H9 (cell line): Measurements from ENCODE around the gene ADGRL3. TPM values are rescaled to one million over a fixed set of nuclear protein-coding genes. Genes with fewer than 3 reads are reported as not detected.

Experiments
- DNase-seq: peaks from one replicate; pipeline ENCODE4 v3.0.0-alpha.2; 2017
- H2AFZ ChIP-seq: one replicate; pipeline ENCODE4 v1.6.1; 2013; ENCODE audit warnings: mild to moderate bottlenecking, low read length, control low read depth, moderate library complexity
- H2AK5ac ChIP-seq: 2 replicates; pipeline ENCODE4 v1.6.1; 2013; ENCODE audit warnings: low read length, control low read depth, mixed read lengths; ENCODE audit not compliant: insufficient read length
- H2BK120ac ChIP-seq: one replicate; pipeline ENCODE4 v1.6.1; 2013; ENCODE audit warnings: low read depth, mild to moderate bottlenecking, low read length, control low read depth, inconsistent platforms; ENCODE audit not compliant: poor library complexity, severe bottlenecking
- H2BK12ac ChIP-seq: 2 replicates; pipeline ENCODE4 v1.6.1; 2013; ENCODE audit warnings: low read length, control low read depth, mixed read lengths, low read depth; ENCODE audit not compliant: insufficient read length
- H2BK15ac ChIP-seq: 2 replicates; pipeline ENCODE4 v1.6.1; 2013; ENCODE audit warnings: low read depth, low read length, control low read depth
- H2BK20ac ChIP-seq: one replicate; pipeline ENCODE4 v1.6.1; 2013; ENCODE audit warnings: low read depth, mild to moderate bottlenecking, low read length, control low read depth, inconsistent platforms; ENCODE audit not compliant: poor library complexity, severe bottlenecking
- H2BK5ac ChIP-seq: 2 replicates; pipeline ENCODE4 v1.6.1; 2013; ENCODE audit warnings: low read length, control low read depth, mixed read lengths; ENCODE audit not compliant: insufficient read length
- H3K14ac ChIP-seq: 2 replicates; pipeline ENCODE4 v1.6.1; 2013; ENCODE audit warnings: low read length, control low read depth; ENCODE audit not compliant: insufficient read depth
- H3K18ac ChIP-seq: 2 replicates; pipeline ENCODE4 v1.6.1; 2013; ENCODE audit warnings: low read depth, mild to moderate bottlenecking, mixed read lengths, low read length, control low read depth; ENCODE audit not compliant: insufficient read length
- H3K23ac ChIP-seq: 2 replicates; pipeline ENCODE4 v1.6.1; 2013; ENCODE audit warnings: low read length, control low read depth, mixed read lengths, low read depth; ENCODE audit not compliant: insufficient read length
- H3K23me2 ChIP-seq: 2 replicates; pipeline ENCODE4 v1.6.1; 2013; ENCODE audit warnings: low read depth, mild to moderate bottlenecking, mixed read lengths, low read length, control low read depth; ENCODE audit not compliant: insufficient read length, poor library complexity, severe bottlenecking
- H3K27ac ChIP-seq: 2 replicates; pipeline ENCODE4 v1.5.1; 2013; ENCODE audit warnings: low read length, control low read depth, mixed read lengths, low read depth; ENCODE audit not compliant: insufficient read length
- H3K27me3 ChIP-seq: 2 replicates; pipeline ENCODE4 v1.6.1; 2013; ENCODE audit warnings: low read length, control low read depth, inconsistent platforms; ENCODE audit not compliant: insufficient read depth
- H3K4ac ChIP-seq: 2 replicates; pipeline ENCODE4 v1.6.1; 2013; ENCODE audit warnings: low read depth, mild to moderate bottlenecking, control low read depth, inconsistent platforms, low read length, moderate library complexity
- H3K4me1 ChIP-seq: 2 replicates; pipeline ENCODE4 v1.6.1; 2013; ENCODE audit warnings: low read length, control low read depth, inconsistent platforms; ENCODE audit not compliant: insufficient read depth
- H3K4me2 ChIP-seq: 2 replicates; pipeline ENCODE4 v1.6.1; 2013; ENCODE audit warnings: low read length, control low read depth, mixed read lengths; ENCODE audit not compliant: insufficient read length, insufficient read depth
- H3K56ac ChIP-seq: 2 replicates; pipeline ENCODE4 v1.6.1; 2013; ENCODE audit warnings: low read depth, mild to moderate bottlenecking, mixed read lengths, low read length, control low read depth; ENCODE audit not compliant: insufficient read length
- H3K79me1 ChIP-seq: 2 replicates; pipeline ENCODE4 v1.6.1; 2013; ENCODE audit warnings: low read depth, mild to moderate bottlenecking, moderate library complexity, low read length, control low read depth, inconsistent platforms; ENCODE audit not compliant: insufficient read depth, poor library complexity, severe bottlenecking
- H3K79me2 ChIP-seq: 2 replicates; pipeline ENCODE4 v1.6.1; 2013; ENCODE audit warnings: low read length, control low read depth, inconsistent platforms; ENCODE audit not compliant: insufficient read depth
- H3K9ac ChIP-seq: 2 replicates; pipeline ENCODE4 v1.6.1; 2013; ENCODE audit warnings: low read length, control low read depth, mixed read lengths; ENCODE audit not compliant: insufficient read length; ENCODE audit errors: extremely low read depth
- H3K9me3 ChIP-seq: one replicate; pipeline ENCODE4 v1.6.1; 2013; ENCODE audit warnings: low read depth, low read length, inconsistent platforms; ENCODE audit not compliant: control insufficient read depth
- H3T11ph ChIP-seq: one replicate; pipeline ENCODE4 v1.6.1; 2013; ENCODE audit warnings: mild to moderate bottlenecking, low read length, control low read depth, inconsistent platforms
- H4K20me1 ChIP-seq: one replicate; pipeline ENCODE4 v1.6.1; 2013; ENCODE audit not compliant: control insufficient read depth, insufficient read length, insufficient read depth
- H4K5ac ChIP-seq: 2 replicates; pipeline ENCODE4 v1.6.1; 2013; ENCODE audit warnings: low read depth, mild to moderate bottlenecking, mixed read lengths, low read length, control low read depth; ENCODE audit not compliant: insufficient read length
- H4K8ac ChIP-seq: replicated peaks from 2 replicates; pipeline ENCODE4 v1.6.1; 2013; ENCODE audit warnings: low read length, control low read depth, mixed read lengths, low read depth; ENCODE audit not compliant: insufficient read length
- H4K91ac ChIP-seq: 2 replicates; pipeline ENCODE4 v1.6.1; 2013; ENCODE audit warnings: low read depth, mild to moderate bottlenecking, moderate library complexity, mixed read lengths, low read length, control low read depth; ENCODE audit not compliant: insufficient read length
- H3K27ac Mint-ChIP-seq, 3 experiments: 2 replicates in 2 of 3; 3 replicates in 1 of 3; pipeline ENCODE4 v1.8.0; 2020 to 2021; ENCODE audit warnings: mixed read lengths in 3 of 3, mild to moderate bottlenecking in 1 of 3, moderate library complexity in 1 of 3
- H3K27me3 Mint-ChIP-seq: 2 replicates; pipeline ENCODE4 v1.8.0; 2021; ENCODE audit warnings: low read depth, mild to moderate bottlenecking, moderate library complexity, mixed read lengths
- H3K36me3 Mint-ChIP-seq, 3 experiments: 2 replicates in 2 of 3; 3 replicates in 1 of 3; pipeline ENCODE4 v1.8.0; 2020 to 2021; ENCODE audit warnings: low read depth in 3 of 3, mixed read lengths in 3 of 3; ENCODE audit not compliant: insufficient read depth in 1 of 3
- H3K4me1 Mint-ChIP-seq, 2 experiments: 2 replicates each; pipeline ENCODE4 v1.8.0; 2020; ENCODE audit warnings: mixed read lengths in 2 of 2
- H3K4me3 Mint-ChIP-seq, 2 experiments: 2 replicates in 1 of 2; 3 replicates in 1 of 2; pipeline ENCODE4 v1.8.0; 2020 to 2021; ENCODE audit warnings: mild to moderate bottlenecking in 2 of 2, mixed read lengths in 2 of 2, moderate library complexity in 1 of 2
- H3K9me3 Mint-ChIP-seq, 2 experiments: 2 replicates in 1 of 2; 3 replicates in 1 of 2; pipeline ENCODE4 v1.8.0; 2020; ENCODE audit warnings: mild to moderate bottlenecking in 2 of 2, mixed read lengths in 2 of 2, moderate library complexity in 1 of 2
- CTCF ChIP-seq: fragments of 200-600 bp; sonication (generic); conservative IDR thresholded peaks from 3 replicates; pipeline ENCODE4 v1.8.0; 2021; ENCODE audit warnings: antibody characterized with exemption, mild to moderate bottlenecking
- WGBS: extraction: QIAGEN DNeasy Blood & Tissue Kit; methylation state at CpG from one replicate; pipeline ENCODE4 v1.1.7; 2013; ENCODE audit warnings: missing lambda C conversion rate, low lambda C conversion rate, mixed read lengths; ENCODE audit not compliant: insufficient read length; ENCODE audit errors: extremely low coverage; 5-methylcytosine and 5-hydroxymethylcytosine counted together
- total RNA-seq: library from RNA; stranded (reverse); gene quantifications from 2 replicates; pipeline ENCODE4 v1.2.1, GENCODE V29; 2021

Gene ADGRL3
- total RNA-seq, 1 experiment from 2014 or later = 5.9 TPM

- H2BK15ac ChIP-seq = no peak overlapping the region
- H4K5ac ChIP-seq = no peak overlapping the region
- H3K9ac ChIP-seq = no peak overlapping the region
- H4K20me1 ChIP-seq = no peaks in the 10 kb centered on the region
- H3K4ac ChIP-seq = no peak overlapping the region
- H3K56ac ChIP-seq = no peak overlapping the region
- H2BK20ac ChIP-seq = no peak overlapping the region
- no peak overlapping the region for H3K14ac ChIP-seq
- no peak overlapping the region for H2BK5ac ChIP-seq
- H3T11ph ChIP-seq = no peak overlapping the region
- H3K79me2 ChIP-seq = no peaks in the 10 kb centered on the region
- Mint-ChIP-seq H3K27me3 (no peaks in the 10 kb centered on the region; the same call in 1 of the 2 replicates), H3K27ac (no peak overlapping the region; a peak in 1 of 7 replicates), H3K9me3 (no peaks in the 10 kb centered on the region), H3K4me3 (no peak overlapping the region), H3K36me3 (no peaks in the 10 kb centered on the region), H3K4me1 (peaks cover 23 to 33% of the 10 kb centered on the region in 2 experiments)
- no peak overlapping the region for H2BK12ac ChIP-seq
- H2AFZ ChIP-seq = no peak overlapping the region
- WGBS = no CpG with 5 or more reads among the region's 1 CpG
- no peak for TF ChIP-seq CTCF
- H3K23me2 ChIP-seq = no peaks in the 10 kb centered on the region
- DNase-seq = no peak
- H2BK120ac ChIP-seq = no peak overlapping the region
- H3K4me2 ChIP-seq = no peak overlapping the region
- H2AK5ac ChIP-seq = no peak overlapping the region
- H4K91ac ChIP-seq = no peak overlapping the region
- no peaks in the 10 kb centered on the region for H3K27me3 ChIP-seq
- no peak overlapping the region for H4K8ac ChIP-seq
- no peak overlapping the region for H3K27ac ChIP-seq
- H3K18ac ChIP-seq = no peak overlapping the region
- no peaks in the 10 kb centered on the region for H3K9me3 ChIP-seq
- no peaks in the 10 kb centered on the region for H3K4me1 ChIP-seq
- no peak overlapping the region for H3K23ac ChIP-seq
- no peaks in the 10 kb centered on the region for H3K79me1 ChIP-seq
Observed at GRCh38 chr4:61553557-61554125, 353.5 kb downstream of the ADGRL3 start.
